IMR-90 (cell line): Measurements from ENCODE around the gene GSE1.

Experiments used
- CHD1 ChIP-seq: IDR thresholded peaks from 2 replicates; pipeline ENCODE4 v1.6.1; 2012; ENCODE audit warnings: low read depth, low read length, improper control_type of control experiment
- CTCF ChIP-seq: conservative IDR thresholded peaks from 2 replicates; pipeline ENCODE4 v1.5.1; 2012; ENCODE audit warnings: mild to moderate bottlenecking, low read depth, low read length, improper control_type of control experiment
- ELK1 ChIP-seq: fragments of 150-350 bp; IDR thresholded peaks from 2 replicates; pipeline ENCODE4 v1.6.1; 2016; ENCODE audit warnings: low read depth, mild to moderate bottlenecking, low read length, moderate library complexity, borderline replicate concordance
- FOS ChIP-seq: fragments of 150-350 bp; IDR thresholded peaks from 2 replicates; pipeline ENCODE4 v1.6.1; 2016; ENCODE audit warnings: low read depth, low read length
- MAZ ChIP-seq: IDR thresholded peaks from 2 replicates; pipeline ENCODE4 v1.6.1; 2012; ENCODE audit warnings: low read depth, mild to moderate bottlenecking, low read length, improper control_type of control experiment, moderate library complexity, borderline replicate concordance
- NFE2L2 ChIP-seq: fragments of 150-350 bp; IDR thresholded peaks from 2 replicates; pipeline ENCODE4 v1.6.1; 2016; ENCODE audit warnings: low read depth, mild to moderate bottlenecking, low read length
- POLR2A ChIP-seq: IDR thresholded peaks from 2 replicates; pipeline ENCODE4 v1.6.1; 2012; ENCODE audit warnings: mild to moderate bottlenecking, low read depth, low read length
- RAD21 ChIP-seq: IDR thresholded peaks from 2 replicates; pipeline ENCODE4 v1.6.1; 2012; ENCODE audit warnings: low read length, improper control_type of control experiment
- RCOR1 ChIP-seq: IDR thresholded peaks from 2 replicates; pipeline ENCODE4 v1.6.1; 2012; ENCODE audit warnings: mild to moderate bottlenecking, low read length, improper control_type of control experiment; ENCODE audit not compliant: insufficient replicate concordance
- RFX5 ChIP-seq: IDR thresholded peaks from 2 replicates; pipeline ENCODE4 v1.8.0; 2012; ENCODE audit warnings: low read depth, mild to moderate bottlenecking, low read length, moderate library complexity
- SMC3 ChIP-seq: fragments of 150-350 bp; IDR thresholded peaks from 2 replicates; pipeline ENCODE4 v1.6.1; 2016; ENCODE audit warnings: low read depth, mild to moderate bottlenecking, antibody characterized with exemption, low read length, moderate library complexity
- TF ChIP-seq, protein P1 (sequence below): fragments of 150-350 bp; IDR thresholded peaks from 2 replicates; pipeline ENCODE4 v1.6.1; 2017; ENCODE audit warnings: mild to moderate bottlenecking, antibody characterized with exemption, low read length, low read depth

DNA sequence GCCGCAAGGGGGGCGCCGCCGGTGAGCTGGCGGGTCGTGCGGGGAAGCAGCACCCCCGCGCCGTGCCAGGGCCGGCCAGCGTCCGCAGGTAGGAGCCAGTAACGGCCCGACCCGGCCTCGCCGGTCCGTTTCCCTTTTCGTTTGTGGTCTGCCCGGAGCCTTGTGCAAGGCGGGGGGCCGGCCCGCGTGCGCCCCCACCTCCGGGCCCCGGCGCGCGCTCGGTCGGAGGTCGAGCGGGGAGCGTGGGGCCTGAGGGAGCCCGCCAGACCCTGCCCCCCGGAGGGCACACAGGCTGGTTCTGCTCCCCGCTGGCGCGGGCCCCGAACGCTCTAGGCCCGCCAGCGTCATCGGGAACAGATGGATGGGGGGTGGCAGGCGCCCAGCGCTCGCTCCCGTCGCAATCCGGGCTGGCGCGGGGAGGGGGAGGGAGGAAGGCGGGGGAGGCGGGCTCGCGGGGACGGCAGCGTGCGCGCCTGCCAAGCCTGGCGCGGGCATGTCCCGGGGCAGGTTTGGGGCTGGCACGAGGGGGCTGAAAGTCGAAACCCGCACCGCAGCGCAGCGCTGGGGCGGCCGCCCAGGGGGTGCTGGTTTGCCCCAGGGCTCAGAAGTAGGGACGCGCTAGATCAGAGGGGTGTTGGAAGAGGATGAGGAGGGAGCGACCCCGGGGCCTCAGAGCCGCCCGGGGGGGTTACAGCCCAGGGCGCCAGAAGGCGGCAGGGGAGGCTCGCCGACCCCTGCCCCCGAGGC is 1.5 kb upstream of the GSE1 start:
- TF ChIP-seq CTCF (no peak), ELK1 (no peak), POLR2A (no peak; the same call in none of the 2 replicates), RCOR1 (no peak), RAD21 (no peak), RFX5 (no peak), SMC3 (no peak), FOS (no peak), CHD1 (no peak), NFE2L2 (no peak), MAZ (peak; percentile 75; the same call in 1 of the 2 replicates)
- TF ChIP-seq, protein P1, sequence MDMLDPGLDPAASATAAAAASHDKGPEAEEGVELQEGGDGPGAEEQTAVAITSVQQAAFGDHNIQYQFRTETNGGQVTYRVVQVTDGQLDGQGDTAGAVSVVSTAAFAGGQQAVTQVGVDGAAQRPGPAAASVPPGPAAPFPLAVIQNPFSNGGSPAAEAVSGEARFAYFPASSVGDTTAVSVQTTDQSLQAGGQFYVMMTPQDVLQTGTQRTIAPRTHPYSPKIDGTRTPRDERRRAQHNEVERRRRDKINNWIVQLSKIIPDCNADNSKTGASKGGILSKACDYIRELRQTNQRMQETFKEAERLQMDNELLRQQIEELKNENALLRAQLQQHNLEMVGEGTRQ: no peak
